ENCODE data around the gene HMGN5.

Gene HMGN5

GRCh38 chrX:81120258-81120935, 81.3 kb downstream of the HMGN5 start:
- DNase-seq (ENCODE audit: low read depth, low spot score) = no peak

- DNase-seq (ENCODE audit: low read depth, low spot score) = no peak
Observed at GRCh38 chrX:81114757-81115156, 87.0 kb downstream of the HMGN5 start.

DNA sequence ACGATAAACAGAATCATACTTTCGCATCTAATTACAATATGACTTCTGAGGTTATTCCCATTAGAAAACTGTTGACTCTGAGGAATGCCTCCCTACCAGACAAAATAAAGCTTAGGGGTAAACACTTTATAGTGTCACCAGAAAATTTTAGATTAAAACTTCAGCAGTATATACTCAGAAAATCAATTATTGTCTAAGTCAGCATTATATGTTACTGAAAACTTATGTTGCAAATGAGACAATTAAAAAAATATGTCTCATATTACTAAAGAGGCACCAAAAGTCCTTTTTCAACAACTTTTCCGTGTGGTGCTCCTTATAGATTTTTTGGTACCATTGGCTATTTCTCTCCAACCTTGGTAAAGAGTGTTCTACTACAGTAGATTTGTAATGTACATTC, 91.4 kb downstream of the HMGN5 start:
- DNase-seq (ENCODE audit: low read depth, low spot score) = no peak

- DNase-seq (ENCODE audit: low read depth, low spot score) = no peak
Observed at GRCh38 chrX:81082649-81083048, 119.1 kb downstream of the HMGN5 start.
